Lower leg skin (tissue), 3 donors: ENCODE data around the gene P3H2.

Experiments used
- CTCF ChIP-seq, 3 donors: fragments of 450-650 bp; IDR thresholded peaks; one replicate each; pipeline ENCODE4 v1.5.1; 2016; ENCODE audit warnings: antibody characterized with exemption in 3 of 3, mild to moderate bottlenecking in 3 of 3, moderate library complexity in 2 of 3
- POLR2A ChIP-seq, 2 donors: fragments of 450-650 bp; IDR thresholded peaks; one replicate each; pipeline ENCODE4 v1.6.1; 2016 to 2017; ENCODE audit warnings: antibody characterized with exemption in 2 of 2, mild to moderate bottlenecking in 1 of 2, moderate library complexity in 1 of 2

GRCh38 chr3:190125436-190126068 is 4.9 kb upstream of the P3H2 start:
- no peak for TF ChIP-seq CTCF (IDR thresholded peaks at IDR 0.05)
- TF ChIP-seq POLR2A (IDR thresholded peaks at IDR 0.05), result no peak
